ENCODE measurements around the gene CEPT1. TPM values are rescaled to one million over a fixed set of nuclear protein-coding genes. Genes with fewer than 3 reads are reported as not detected.

CEPT1 gene
- total RNA-seq, 1 experiment from 2014 or later: 34.2 TPM

DNA sequence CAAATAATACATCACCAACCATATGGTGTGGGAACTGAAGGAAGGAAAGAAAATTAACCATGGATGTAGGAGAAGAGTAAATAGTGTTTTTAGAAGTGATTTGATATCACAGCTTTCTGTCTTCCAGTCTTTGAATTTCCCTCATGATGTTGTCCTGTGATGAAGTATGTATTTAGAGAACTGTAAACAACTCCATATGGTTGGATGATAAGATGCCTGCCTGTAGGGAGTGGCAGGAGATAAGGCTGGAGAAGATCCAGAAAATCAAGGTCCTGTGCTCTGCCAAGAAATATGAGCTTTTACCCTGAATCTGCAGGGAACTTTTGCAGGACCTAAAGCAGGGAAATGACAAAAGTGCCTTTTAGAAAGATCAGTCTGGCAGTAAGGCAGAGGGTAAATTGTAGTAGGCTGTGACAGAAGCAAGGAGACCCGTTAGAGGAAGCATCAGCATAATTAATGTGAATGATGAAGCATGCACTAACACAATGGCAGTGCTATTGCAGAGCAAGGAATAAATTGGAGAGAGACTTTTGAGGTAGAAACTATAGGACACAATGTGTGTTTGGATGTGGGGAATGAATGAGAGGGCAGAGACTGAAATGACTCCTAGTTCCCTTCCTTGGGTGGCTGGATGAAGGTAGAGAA is 21.9 kb downstream of the CEPT1 start:
- H3K4me1 ChIP-seq (ENCODE audit: control insufficient read depth in 1 of 2, insufficient read depth in 2 of 2, low read length in 2 of 2): no peaks in the 10 kb centered on the region
- ATAC-seq: no peak
- H4K20me1 ChIP-seq (ENCODE audit: insufficient read depth): no peaks in the 10 kb centered on the region; the same call in 1 of the 2 replicates
- TF ChIP-seq RAD21 (IDR thresholded peaks at IDR 0.05; ENCODE audit: low read depth) (no peak), REST (IDR thresholded peaks at IDR 0.05; ENCODE audit: low read depth) (no peak), ELF1 (IDR thresholded peaks at IDR 0.05; ENCODE audit: borderline replicate concordance, low read depth) (no peak)
- intact Hi-C loops (cut with micrococcal nuclease): loop anchor here (2.0 kb wide), 1 partner anchor 19 kb away; no protein-coding TSS in a partner anchor
- H3K4me2 ChIP-seq (ENCODE audit: low read length): no peak overlapping the region
- no TSS peak for BruUV-seq (replicated peaks)
- ChIA-PET CTCF (no interaction called here), POLR2A (no interaction called here), RAD21 (ENCODE audit: low non-redundant PET in 1 of 2, low total read pairs in 2 of 2, uncharacterized antibody in 2 of 2, unreplicated experiment in 2 of 2) (no interaction called here)
- H3K4me3 ChIP-seq (replicated peaks in 1 of 2; ENCODE audit: low read depth in 1 of 2, low read length in 2 of 2): no peak overlapping the region
- no peak for DNase-seq (ENCODE audit: low read depth, low spot score)
- peaks cover 2 to 7% of the 10 kb centered on the region in 2 experiments; a peak in 3 of 4 replicates for H3K36me3 ChIP-seq (ENCODE audit: control insufficient read depth in 1 of 2, insufficient read depth in 2 of 2, low read length in 2 of 2)
- no peak overlapping the region for H2AFZ ChIP-seq (ENCODE audit: low read depth, low read length, poor library complexity, severe bottlenecking)
- H3K27me3 ChIP-seq (ENCODE audit: insufficient read depth, low read length): no peaks in the 10 kb centered on the region
- no peak overlapping the region for H3K9ac ChIP-seq (ENCODE audit: low read length)
- no peaks in the 10 kb centered on the region for H3K9me3 ChIP-seq (ENCODE audit: control insufficient read depth in 1 of 2, insufficient read depth in 1 of 2, low read depth in 1 of 2, low read length in 2 of 2)
- H3K27ac ChIP-seq (ENCODE audit: low read depth, low read length): no peak overlapping the region
- no peaks in the 10 kb centered on the region for H3K9me2 ChIP-seq (ENCODE audit: insufficient read depth)
- H3K79me2 ChIP-seq (ENCODE audit: insufficient read depth, low read length): peaks cover 31% of the 10 kb centered on the region

- Histone ChIP-seq H3K4me2 (ENCODE audit: low read length) (no peak overlapping the region), H3K4me1 (ENCODE audit: control insufficient read depth in 1 of 2, insufficient read depth in 2 of 2, low read length in 2 of 2) (no peaks in the 10 kb centered on the region), H3K9ac (ENCODE audit: low read length) (no peak overlapping the region), H3K79me2 (ENCODE audit: insufficient read depth, low read length) (peaks cover 26% of the 10 kb centered on the region), H3K9me2 (ENCODE audit: insufficient read depth) (no peaks in the 10 kb centered on the region), H3K27me3 (ENCODE audit: insufficient read depth, low read length) (no peaks in the 10 kb centered on the region), H3K36me3 (ENCODE audit: control insufficient read depth in 1 of 2, insufficient read depth in 2 of 2, low read length in 2 of 2) (peaks cover 2 to 7% of the 10 kb centered on the region in 2 experiments; a peak in 3 of 4 replicates), H3K27ac (ENCODE audit: low read depth, low read length) (no peak overlapping the region), H3K9me3 (ENCODE audit: control insufficient read depth in 1 of 2, insufficient read depth in 1 of 2, low read depth in 1 of 2, low read length in 2 of 2) (no peaks in the 10 kb centered on the region), H4K20me1 (ENCODE audit: insufficient read depth) (no peaks in the 10 kb centered on the region; the same call in 1 of the 2 replicates), H2AFZ (ENCODE audit: low read depth, low read length, poor library complexity, severe bottlenecking) (no peak overlapping the region), H3K4me3 (replicated peaks in 1 of 2; ENCODE audit: low read depth in 1 of 2, low read length in 2 of 2) (no peak overlapping the region)
- ATAC-seq: no peak
- RAD21 ChIA-PET (ENCODE audit: low non-redundant PET in 1 of 2, low total read pairs in 2 of 2, uncharacterized antibody in 2 of 2, unreplicated experiment in 2 of 2): no interaction called here
- no peak for TF ChIP-seq FOSL1 (IDR thresholded peaks at IDR 0.05; ENCODE audit: low read depth)
- no peak for TF ChIP-seq REST (IDR thresholded peaks at IDR 0.05; ENCODE audit: low read depth)
- TF ChIP-seq TCF7L2 (IDR thresholded peaks at IDR 0.05; ENCODE audit: borderline replicate concordance, extremely low read depth, insufficient read depth, insufficient read length): no peak
- CTCF ChIA-PET: no interaction called here
- POLR2A ChIA-PET: no interaction called here
- intact Hi-C loops (cut with micrococcal nuclease): loop anchor here (2.0 kb wide), 1 partner anchor 20 kb away; no protein-coding TSS in a partner anchor
- no TSS peak for BruUV-seq (replicated peaks)
- DNase-seq (ENCODE audit: low read depth, low spot score): no peak
These were observed 22.5 kb downstream of the CEPT1 start for GRCh38 chr1:111162488-111162880.
